ENCODE measurements around the gene IL17RC.
"Not testable (repeated sequence)": the region's sequence is repeated elsewhere in the genome, so short reads cannot be mapped to it uniquely, and the experiment has no call there.

Gene IL17RC

GRCh38 chr3:9917820-9918219, 922 bp downstream of the IL17RC start:
- DNase-seq: no peak

- no peak for DNase-seq
Measured at GRCh38 chr3:9918261-9919038, 1.6 kb downstream of the IL17RC start.

GRCh38 chr3:9928158-9928557, 11.3 kb downstream of the IL17RC start:
- DNase-seq: no peak

DNA sequence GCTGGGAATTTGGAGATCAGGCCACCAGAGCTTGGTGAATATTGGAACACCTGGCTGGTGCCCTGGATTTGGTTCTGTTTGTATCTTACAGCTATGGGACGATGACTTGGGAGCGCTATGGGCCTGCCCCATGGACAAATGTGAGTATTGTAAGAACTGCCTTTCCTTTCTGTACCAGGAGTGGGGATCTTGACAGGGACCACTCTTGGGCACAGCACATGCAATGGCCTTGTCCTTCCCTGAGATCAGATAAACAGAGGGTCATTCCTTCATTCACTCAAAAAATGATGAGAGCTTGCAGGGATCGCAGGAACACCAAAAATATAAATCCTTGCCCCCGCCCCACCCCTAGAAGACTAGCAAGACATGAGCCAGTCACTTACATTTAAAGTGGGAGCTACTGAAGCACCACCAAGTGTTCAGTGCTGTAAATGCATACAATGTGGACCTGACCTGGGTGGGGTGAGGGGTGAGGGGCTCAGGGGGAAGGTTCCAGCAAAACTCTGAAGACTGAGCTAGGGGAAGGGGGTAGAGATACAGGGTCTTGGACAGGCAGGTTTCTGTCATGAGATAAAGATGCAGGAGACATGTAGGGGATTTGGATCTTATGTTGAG, 14.0 kb downstream of the IL17RC start:
- no peak for DNase-seq

GRCh38 chr3:9932535-9932842, 15.6 kb downstream of the IL17RC start:
- no peak for DNase-seq

DNA sequence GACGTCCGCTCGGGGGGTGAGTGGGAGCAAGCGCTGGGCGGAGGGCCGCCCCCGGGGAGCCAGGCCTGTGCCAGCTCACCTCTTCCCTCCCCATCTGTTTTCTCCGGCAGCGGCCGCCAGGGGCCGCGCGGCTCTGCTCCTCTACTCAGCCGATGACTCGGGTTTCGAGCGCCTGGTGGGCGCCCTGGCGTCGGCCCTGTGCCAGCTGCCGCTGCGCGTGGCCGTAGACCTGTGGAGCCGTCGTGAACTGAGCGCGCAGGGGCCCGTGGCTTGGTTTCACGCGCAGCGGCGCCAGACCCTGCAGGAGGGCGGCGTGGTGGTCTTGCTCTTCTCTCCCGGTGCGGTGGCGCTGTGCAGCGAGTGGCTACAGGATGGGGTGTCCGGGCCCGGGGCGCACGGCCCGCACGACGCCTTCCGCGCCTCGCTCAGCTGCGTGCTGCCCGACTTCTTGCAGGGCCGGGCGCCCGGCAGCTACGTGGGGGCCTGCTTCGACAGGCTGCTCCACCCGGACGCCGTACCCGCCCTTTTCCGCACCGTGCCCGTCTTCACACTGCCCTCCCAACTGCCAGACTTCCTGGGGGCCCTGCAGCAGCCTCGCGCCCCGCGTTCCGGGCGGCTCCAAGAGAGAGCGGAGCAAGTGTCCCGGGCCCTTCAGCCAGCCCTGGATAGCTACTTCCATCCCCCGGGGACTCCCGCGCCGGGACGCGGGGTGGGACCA, 16.1 kb downstream of the IL17RC start:
- DNase-seq: peak; percentile 39

- DNase-seq: peak; percentile 82
Measured at GRCh38 chr3:9933561-9934234, 16.8 kb downstream of the IL17RC start, which contains the start of gene CRELD1. CRELD1 (plus strand) TSS chr3:9933834; CDS start chr3:9934439, 605 bp downstream.

GRCh38 chr3:9934235-9934621, 17.3 kb downstream of the IL17RC start:
- no peak for DNase-seq

- DNase-seq: no peak
Measured at GRCh38 chr3:9934993-9935392, 18.1 kb downstream of the IL17RC start.

DNA sequence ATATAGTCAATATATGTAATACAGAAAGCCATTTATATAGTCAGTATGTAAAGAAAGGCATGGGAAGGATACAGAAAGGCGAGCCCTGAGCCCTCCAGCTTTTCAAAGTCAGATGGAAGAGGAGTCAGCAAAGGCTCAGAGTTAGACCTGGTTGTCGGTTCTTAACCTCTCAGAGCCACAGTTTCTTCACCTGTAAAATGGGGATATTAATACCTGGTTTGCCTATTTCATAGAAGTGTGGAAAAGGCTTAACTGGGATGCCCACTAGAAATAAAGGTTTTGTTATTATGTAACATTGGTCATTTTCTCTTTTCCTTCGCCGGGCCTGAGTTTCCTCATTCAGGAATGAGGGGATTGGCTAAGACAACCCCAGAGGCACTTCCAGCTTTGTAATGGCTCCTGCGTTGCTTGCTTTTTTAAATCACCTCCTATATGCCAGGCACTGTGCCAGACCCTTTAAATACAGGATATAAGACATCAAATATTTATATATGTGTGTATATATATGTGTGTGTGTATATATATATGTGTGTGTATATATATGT, 19.1 kb downstream of the IL17RC start:
- no peak for DNase-seq

DNA sequence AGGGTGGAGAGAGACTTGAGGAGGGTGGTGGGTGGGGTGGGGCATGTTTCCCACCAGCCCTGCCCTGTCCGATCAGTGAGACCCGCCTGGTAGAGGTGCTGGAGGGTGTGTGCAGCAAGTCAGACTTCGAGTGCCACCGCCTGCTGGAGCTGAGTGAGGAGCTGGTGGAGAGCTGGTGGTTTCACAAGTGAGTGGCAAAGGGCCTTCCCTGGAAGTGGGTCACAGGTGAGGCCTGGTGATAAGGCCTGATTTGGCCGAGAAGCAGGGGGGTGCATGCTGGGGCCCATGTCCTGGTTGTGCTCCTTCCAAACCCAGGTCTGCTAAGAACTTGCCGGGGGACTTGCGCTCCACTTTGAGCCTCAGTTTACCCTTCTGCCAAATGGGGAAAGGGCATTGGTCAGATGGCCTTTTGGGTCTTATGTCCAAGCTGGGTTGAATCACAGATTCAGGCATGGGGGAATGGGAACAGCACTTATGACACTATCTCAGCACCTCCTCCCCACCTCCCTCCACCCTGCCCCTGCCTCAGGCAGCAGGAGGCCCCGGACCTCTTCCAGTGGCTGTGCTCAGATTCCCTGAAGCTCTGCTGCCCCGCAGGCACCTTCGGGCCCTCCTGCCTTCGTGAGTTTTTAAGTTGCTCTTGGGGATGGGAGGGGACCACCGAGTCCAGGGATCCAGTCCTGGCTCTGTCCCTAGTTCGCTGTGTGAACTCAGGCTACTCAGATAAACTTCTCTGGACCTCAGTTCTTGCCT, 20.8 kb downstream of the IL17RC start:
- DNase-seq: no peak

DNA sequence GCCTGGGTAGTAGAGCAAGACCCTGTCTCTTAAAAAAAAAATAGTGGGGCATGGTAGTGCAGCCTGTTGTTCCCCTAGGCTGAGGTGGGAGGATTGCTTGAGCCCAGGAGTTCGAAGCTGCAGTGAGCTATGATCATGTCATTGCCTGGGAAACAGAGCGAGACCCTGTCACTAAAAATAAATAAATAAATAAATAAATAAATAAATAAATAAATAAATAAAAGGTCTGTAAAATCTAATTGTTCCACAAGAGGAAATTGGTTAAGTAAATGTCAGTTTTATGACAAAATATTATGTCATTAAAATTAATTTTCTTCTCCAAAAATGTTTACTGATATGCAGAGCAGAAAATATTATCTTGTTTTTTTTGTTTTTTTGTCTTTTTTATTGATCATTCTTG, 22.1 kb downstream of the IL17RC start:
- DNase-seq: no peak

- not testable (repeated sequence) for DNase-seq
Measured at GRCh38 chr3:9939906-9940305, 23.0 kb downstream of the IL17RC start.

DNA sequence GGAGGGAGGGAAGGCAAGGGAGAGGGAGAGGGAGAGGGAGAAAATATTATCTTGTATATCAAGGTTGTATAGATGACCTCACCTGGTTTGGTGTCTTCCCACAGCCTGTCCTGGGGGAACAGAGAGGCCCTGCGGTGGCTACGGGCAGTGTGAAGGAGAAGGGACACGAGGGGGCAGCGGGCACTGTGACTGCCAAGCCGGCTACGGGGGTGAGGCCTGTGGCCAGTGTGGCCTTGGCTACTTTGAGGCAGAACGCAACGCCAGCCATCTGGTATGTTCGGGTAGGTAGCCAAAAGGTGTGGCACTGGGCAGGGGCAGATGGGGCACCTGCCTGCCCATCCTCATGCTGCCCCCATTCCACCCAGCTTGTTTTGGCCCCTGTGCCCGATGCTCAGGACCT, 23.8 kb downstream of the IL17RC start:
- DNase-seq: no peak

GRCh38 chr3:9942164-9942563, 25.3 kb downstream of the IL17RC start:
- no peak for DNase-seq

- DNase-seq: no peak
Measured at GRCh38 chr3:9942934-9943690, 26.2 kb downstream of the IL17RC start.

DNA sequence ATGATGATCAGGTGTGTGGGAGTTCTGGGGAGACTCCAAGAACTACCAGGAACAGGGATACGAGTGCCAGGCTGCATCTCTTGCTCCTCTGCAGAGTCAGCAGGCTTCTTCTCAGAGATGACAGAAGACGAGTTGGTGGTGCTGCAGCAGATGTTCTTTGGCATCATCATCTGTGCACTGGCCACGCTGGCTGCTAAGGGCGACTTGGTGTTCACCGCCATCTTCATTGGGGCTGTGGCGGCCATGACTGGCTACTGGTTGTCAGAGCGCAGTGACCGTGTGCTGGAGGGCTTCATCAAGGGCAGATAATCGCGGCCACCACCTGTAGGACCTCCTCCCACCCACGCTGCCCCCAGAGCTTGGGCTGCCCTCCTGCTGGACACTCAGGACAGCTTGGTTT, 27.4 kb downstream of the IL17RC start:
- DNase-seq: no peak

DNA sequence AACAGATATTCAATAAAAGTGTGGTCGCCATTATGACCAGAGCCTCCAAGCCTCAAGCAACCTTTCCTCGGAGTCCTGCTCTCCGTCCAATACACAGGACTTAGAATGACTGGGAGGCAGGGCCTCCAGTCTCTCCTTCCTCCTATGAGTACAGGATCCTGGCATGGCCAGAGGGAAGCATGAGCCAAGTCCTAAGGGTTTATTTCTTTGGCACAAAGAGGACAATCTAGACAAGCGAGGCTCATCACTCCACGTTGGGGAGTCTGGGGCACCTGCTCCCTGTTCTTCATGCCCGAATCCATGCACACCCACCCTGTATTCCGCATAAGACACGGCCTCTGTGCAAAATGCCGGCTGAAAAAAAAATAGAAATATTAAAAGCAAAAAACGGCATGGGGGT, 28.5 kb downstream of the IL17RC start:
- no peak for DNase-seq

DNA sequence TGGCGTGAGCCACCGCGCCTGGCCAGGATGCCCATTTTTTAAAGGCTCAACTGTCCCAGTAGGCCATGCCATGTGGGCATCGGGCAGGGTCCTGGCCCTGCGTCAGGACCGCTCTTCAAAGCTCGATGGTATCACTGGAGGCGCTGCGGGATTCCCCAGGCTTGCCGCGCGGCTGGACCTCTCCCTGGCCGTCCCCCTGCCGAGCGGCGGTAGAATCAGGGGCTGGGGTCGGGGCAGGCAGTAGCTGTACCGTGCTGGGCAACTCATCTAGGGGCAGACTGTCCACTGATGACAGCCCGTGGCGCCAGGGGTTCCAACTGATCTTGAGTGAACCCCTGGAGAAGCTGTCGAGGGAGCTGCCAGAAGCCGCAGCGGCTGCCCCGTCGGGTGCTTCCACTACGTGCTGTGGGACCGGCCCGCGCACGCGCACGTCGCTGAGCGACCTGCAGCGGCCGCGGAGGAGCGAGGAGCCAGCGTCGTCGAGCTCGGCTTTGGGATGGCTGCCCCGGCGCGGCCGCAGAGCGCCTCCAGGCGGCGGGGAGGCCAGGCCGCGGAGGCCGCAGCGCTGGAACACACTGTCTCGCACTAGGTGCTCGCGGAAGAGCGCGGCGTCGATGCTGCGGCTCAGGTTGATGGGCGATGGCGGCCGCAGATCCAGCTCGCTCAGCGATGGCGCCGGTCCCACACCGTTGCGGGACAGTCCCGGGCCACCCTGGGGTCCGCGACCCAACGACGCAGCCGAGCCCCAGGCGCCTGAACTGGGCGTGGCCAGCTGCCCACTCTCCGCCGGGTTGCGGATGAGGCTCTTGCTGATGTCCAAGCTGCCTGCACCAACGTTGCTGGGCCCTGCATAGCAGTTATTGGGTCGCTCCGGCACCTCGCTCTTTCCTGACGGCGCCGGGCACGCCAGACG, 29.5 kb downstream of the IL17RC start:
- peak; percentile 68 for DNase-seq
